C4-2B (cell line): Measurements from ENCODE around the gene NRG2.

ENCODE experiments used
- CTCF ChIP-seq: fragments of 450-650 bp; conservative IDR thresholded peaks from 2 replicates; pipeline ENCODE4 v1.5.1; 2017; ENCODE audit warnings: mild to moderate bottlenecking
- ZFX ChIP-seq: fragments of 450-650 bp; IDR thresholded peaks from 2 replicates; pipeline ENCODE4 v1.6.1; 2017

- TF ChIP-seq CTCF (no peak), ZFX (no peak)
Measured at GRCh38 chr5:139946440-139946839, 96.7 kb downstream of the NRG2 start.
